A673 (cell line): Measurements from ENCODE around the gene SEC22B.
"Not testable (repeated sequence)": the region's sequence is repeated elsewhere in the genome, so short reads cannot be mapped to it uniquely, and the experiment has no call there.

Source experiments
- EZH2 ChIP-seq: fragments of 200-600 bp; sonication (generic); IDR thresholded peaks from 2 replicates; pipeline ENCODE4 v1.6.1; 2017; ENCODE audit warnings: borderline replicate concordance, low read depth, mild to moderate bottlenecking, mixed read lengths, antibody characterized with exemption, low read length; ENCODE audit not compliant: poor library complexity, severe bottlenecking
- TF ChIP-seq, protein P1 (sequence below): fragments of 300-800, 200-600 bp; sonication (generic); conservative IDR thresholded peaks from 2 replicates; pipeline ENCODE4 v1.5.1; 2017; ENCODE audit warnings: low read depth, mild to moderate bottlenecking, antibody characterized with exemption, low read length, moderate library complexity, mixed read lengths

DNA sequence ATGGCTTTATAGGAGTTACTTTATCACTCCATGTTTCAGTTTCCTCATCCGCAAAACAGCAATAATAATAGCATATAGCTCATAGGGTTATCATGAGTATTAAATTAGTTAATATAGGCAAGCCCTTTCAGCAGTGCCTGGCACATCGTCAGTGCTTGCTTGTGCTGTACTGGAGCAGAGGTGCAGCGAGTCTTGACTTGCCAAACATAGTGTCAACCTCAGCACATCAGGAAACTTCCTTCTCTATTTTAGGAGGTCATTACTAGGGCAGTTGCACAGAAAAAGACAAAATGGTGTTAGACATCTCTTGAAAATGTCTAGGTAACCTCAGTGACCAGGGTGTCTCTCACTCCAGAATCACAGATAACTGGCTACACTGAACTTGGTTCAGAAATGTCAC, 72.6 kb downstream of the SEC22B start:
- TF ChIP-seq, protein P1, sequence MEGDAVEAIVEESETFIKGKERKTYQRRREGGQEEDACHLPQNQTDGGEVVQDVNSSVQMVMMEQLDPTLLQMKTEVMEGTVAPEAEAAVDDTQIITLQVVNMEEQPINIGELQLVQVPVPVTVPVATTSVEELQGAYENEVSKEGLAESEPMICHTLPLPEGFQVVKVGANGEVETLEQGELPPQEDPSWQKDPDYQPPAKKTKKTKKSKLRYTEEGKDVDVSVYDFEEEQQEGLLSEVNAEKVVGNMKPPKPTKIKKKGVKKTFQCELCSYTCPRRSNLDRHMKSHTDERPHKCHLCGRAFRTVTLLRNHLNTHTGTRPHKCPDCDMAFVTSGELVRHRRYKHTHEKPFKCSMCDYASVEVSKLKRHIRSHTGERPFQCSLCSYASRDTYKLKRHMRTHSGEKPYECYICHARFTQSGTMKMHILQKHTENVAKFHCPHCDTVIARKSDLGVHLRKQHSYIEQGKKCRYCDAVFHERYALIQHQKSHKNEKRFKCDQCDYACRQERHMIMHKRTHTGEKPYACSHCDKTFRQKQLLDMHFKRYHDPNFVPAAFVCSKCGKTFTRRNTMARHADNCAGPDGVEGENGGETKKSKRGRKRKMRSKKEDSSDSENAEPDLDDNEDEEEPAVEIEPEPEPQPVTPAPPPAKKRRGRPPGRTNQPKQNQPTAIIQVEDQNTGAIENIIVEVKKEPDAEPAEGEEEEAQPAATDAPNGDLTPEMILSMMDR, result not testable (repeated sequence)
- TF ChIP-seq EZH2, result not testable (repeated sequence)
